GM18526 (cell line): ENCODE results near the gene MRRF.

ENCODE experiments used
- POLR2A ChIP-seq: IDR thresholded peaks from 3 replicates; pipeline ENCODE4 v1.6.1; 2011; ENCODE audit not compliant: insufficient read length; ENCODE audit errors: extremely low read depth

The MRRF gene

GRCh38 chr9:122332083-122332482, 67.4 kb downstream of the MRRF start:
- no peak for TF ChIP-seq POLR2A

- TF ChIP-seq POLR2A, result no peak
These were observed 68.0 kb downstream of the MRRF start for GRCh38 chr9:122332644-122333043.

GRCh38 chr9:122333169-122333808, 68.6 kb downstream of the MRRF start:
- TF ChIP-seq POLR2A, result no peak

GRCh38 chr9:122334916-122335315, 70.2 kb downstream of the MRRF start:
- TF ChIP-seq POLR2A, result no peak

- no peak for TF ChIP-seq POLR2A
These were observed 71.5 kb downstream of the MRRF start for GRCh38 chr9:122336189-122336588.

- no peak for TF ChIP-seq POLR2A
These were observed 72.3 kb downstream of the MRRF start for GRCh38 chr9:122336866-122337555.

- no peak for TF ChIP-seq POLR2A
These were observed 72.9 kb downstream of the MRRF start for GRCh38 chr9:122337556-122337929.

- no peak for TF ChIP-seq POLR2A
These were observed 73.9 kb downstream of the MRRF start for GRCh38 chr9:122338536-122338935.

- no peak for TF ChIP-seq POLR2A
These were observed 74.3 kb downstream of the MRRF start for GRCh38 chr9:122338994-122339393.

- TF ChIP-seq POLR2A, result no peak
These were observed 74.9 kb downstream of the MRRF start for GRCh38 chr9:122339579-122339978.

GRCh38 chr9:122340161-122340560, 75.5 kb downstream of the MRRF start:
- no peak for TF ChIP-seq POLR2A

GRCh38 chr9:122342323-122343050, 77.8 kb downstream of the MRRF start:
- no peak for TF ChIP-seq POLR2A

- no peak for TF ChIP-seq POLR2A
These were observed 82.0 kb downstream of the MRRF start for GRCh38 chr9:122346478-122347347.

- TF ChIP-seq POLR2A, result no peak
These were observed 82.9 kb downstream of the MRRF start for GRCh38 chr9:122347348-122348287.
